DOHH2 (cell line): Measurements from ENCODE around the gene TNMD.
A peak's percentile ranks its signal among the peaks of the same experiment; 100 is the strongest.

Source experiments
- H3F3A ChIP-seq: fragments of 200-600 bp; sonication (generic), shearing (Covaris generic); 2 replicates; pipeline ENCODE4 v1.6.0; 2016; ENCODE audit warnings: antibody characterized with exemption, mild to moderate bottlenecking; ENCODE audit not compliant: control insufficient read depth, insufficient read depth
- H3K27ac ChIP-seq: fragments of 200-600 bp; sonication (generic); 2 replicates; pipeline ENCODE4 v1.5.1; 2014; ENCODE audit warnings: low read depth, mild to moderate bottlenecking, low read length, moderate library complexity
- H3K27me3 ChIP-seq: fragments of 200-600 bp; sonication (generic); 2 replicates; pipeline ENCODE4 v1.6.1; 2014; ENCODE audit warnings: mild to moderate bottlenecking, low read length, mixed read lengths; ENCODE audit not compliant: control insufficient read depth
- H3K36me3 ChIP-seq: fragments of 200-600 bp; sonication (generic); 2 replicates; pipeline ENCODE4 v1.6.1; 2014; ENCODE audit warnings: mild to moderate bottlenecking, low read length, moderate library complexity, mixed read lengths; ENCODE audit not compliant: control insufficient read depth
- H3K4me1 ChIP-seq: fragments of 200-600 bp; sonication (generic); 2 replicates; pipeline ENCODE4 v1.6.1; 2014; ENCODE audit warnings: mild to moderate bottlenecking, low read length, mixed read lengths; ENCODE audit not compliant: control insufficient read depth
- H3K4me2 ChIP-seq: fragments of 200-600 bp; sonication (generic); 2 replicates; pipeline ENCODE4 v1.6.0; 2014; ENCODE audit warnings: mild to moderate bottlenecking, low read length, moderate library complexity
- H3K4me3 ChIP-seq: fragments of 200-600 bp; sonication (generic); 2 replicates; pipeline ENCODE4 v1.5.1; 2014; ENCODE audit warnings: mild to moderate bottlenecking, low read length, mixed read lengths
- H3K79me2 ChIP-seq: fragments of 200-600 bp; sonication (generic); 2 replicates; pipeline ENCODE4 v1.6.1; 2014; ENCODE audit warnings: mild to moderate bottlenecking, low read length, mixed read lengths; ENCODE audit not compliant: control insufficient read depth
- H3K9me2 ChIP-seq: fragments of 200-600 bp; sonication (generic); replicated peaks from 2 replicates; pipeline ENCODE4 v1.6.1; 2014; ENCODE audit warnings: mild to moderate bottlenecking, low read length, mixed read lengths; ENCODE audit not compliant: control insufficient read depth
- H3K9me3 ChIP-seq: fragments of 200-600 bp; sonication (generic); 2 replicates; pipeline ENCODE4 v1.6.1; 2014; ENCODE audit warnings: antibody characterized with exemption, low read length, mixed read lengths; ENCODE audit not compliant: control insufficient read depth, insufficient read depth
- H4K20me1 ChIP-seq: fragments of 200-600 bp; sonication (generic); 2 replicates; pipeline ENCODE4 v1.6.0; 2014; ENCODE audit warnings: low read depth, mild to moderate bottlenecking, antibody characterized with exemption, low read length, moderate library complexity; ENCODE audit not compliant: control insufficient read depth, insufficient read depth
- EZH2phosphoT487 ChIP-seq: fragments of 200-600 bp; sonication (generic); IDR thresholded peaks from 2 replicates; pipeline ENCODE4 v1.6.1; 2017; ENCODE audit warnings: borderline replicate concordance, mild to moderate bottlenecking, antibody characterized with exemption, low read length, moderate library complexity, mixed read lengths
- TF ChIP-seq, protein P1 (sequence below): fragments of 200-600 bp; sonication (generic); IDR thresholded peaks from one replicate; pipeline ENCODE4 v1.5.1; 2014; ENCODE audit warnings: antibody characterized with exemption, mild to moderate bottlenecking, low read depth, low read length; ENCODE audit not compliant: poor library complexity, severe bottlenecking

TNMD gene

DNA sequence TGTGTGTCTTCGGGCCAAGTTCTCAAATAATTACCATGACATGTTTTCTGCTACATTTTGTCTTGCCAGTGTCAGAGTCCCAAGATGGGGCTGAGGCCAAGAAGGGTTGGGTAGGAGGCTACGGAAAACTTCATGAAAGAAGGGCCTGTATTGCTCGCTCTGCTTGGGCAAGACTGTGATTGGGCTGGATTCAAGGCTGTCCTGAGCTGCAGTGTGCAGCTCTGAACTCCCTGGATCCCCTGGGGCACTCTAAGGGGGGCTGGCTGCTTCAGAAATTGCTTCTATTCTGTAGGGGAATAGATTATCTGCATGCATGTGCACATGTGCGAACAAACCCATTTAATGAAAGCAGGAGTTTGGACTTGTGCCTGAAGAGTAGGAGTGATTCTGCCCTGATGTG lies 38.3 kb downstream of the TNMD start:
- H3K27me3 ChIP-seq: peaks cover 5% of the 10 kb centered on the region; the same call in 1 of the 2 replicates
- no peak overlapping the region for H3K4me2 ChIP-seq
- TF ChIP-seq, protein P1, sequence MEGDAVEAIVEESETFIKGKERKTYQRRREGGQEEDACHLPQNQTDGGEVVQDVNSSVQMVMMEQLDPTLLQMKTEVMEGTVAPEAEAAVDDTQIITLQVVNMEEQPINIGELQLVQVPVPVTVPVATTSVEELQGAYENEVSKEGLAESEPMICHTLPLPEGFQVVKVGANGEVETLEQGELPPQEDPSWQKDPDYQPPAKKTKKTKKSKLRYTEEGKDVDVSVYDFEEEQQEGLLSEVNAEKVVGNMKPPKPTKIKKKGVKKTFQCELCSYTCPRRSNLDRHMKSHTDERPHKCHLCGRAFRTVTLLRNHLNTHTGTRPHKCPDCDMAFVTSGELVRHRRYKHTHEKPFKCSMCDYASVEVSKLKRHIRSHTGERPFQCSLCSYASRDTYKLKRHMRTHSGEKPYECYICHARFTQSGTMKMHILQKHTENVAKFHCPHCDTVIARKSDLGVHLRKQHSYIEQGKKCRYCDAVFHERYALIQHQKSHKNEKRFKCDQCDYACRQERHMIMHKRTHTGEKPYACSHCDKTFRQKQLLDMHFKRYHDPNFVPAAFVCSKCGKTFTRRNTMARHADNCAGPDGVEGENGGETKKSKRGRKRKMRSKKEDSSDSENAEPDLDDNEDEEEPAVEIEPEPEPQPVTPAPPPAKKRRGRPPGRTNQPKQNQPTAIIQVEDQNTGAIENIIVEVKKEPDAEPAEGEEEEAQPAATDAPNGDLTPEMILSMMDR: no peak
- no peak for TF ChIP-seq EZH2phosphoT487
- H3K9me3 ChIP-seq: no peaks in the 10 kb centered on the region
- H3F3A ChIP-seq: no peaks in the 10 kb centered on the region; the same call in 1 of the 2 replicates
- H3K4me3 ChIP-seq: no peak overlapping the region
- H3K4me1 ChIP-seq: peaks cover 10% of the 10 kb centered on the region
- H3K79me2 ChIP-seq: no peaks in the 10 kb centered on the region
- H3K9me2 ChIP-seq: no peaks in the 10 kb centered on the region
- no peaks in the 10 kb centered on the region for H3K36me3 ChIP-seq
- H3K27ac ChIP-seq: no peak overlapping the region
- no peaks in the 10 kb centered on the region for H4K20me1 ChIP-seq

DNA sequence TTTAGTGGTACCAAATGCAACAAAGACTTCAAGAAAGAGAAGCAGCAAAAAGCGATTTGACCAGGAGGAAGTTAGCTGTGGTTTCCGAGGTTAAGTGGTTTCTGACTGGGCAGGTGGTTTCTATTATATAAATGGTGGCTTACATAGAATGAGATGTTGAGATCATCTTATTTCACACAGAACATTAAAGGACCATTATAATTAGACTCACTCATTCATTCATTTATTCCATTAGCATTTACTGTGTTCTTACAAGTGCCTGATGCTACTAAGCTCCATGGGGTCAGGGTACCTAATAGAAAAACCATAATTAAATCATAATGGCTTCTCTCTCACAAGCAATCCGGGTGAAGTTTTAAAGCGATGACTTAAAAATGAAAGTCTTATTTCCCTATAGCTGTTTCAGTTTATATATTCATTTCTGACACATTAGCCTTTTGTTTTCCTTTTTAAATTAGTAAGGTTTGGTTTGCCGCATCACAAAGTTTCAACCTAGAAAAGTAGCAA lies 41.3 kb downstream of the TNMD start:
- Histone ChIP-seq H3F3A (no peaks in the 10 kb centered on the region; the same call in 1 of the 2 replicates), H3K4me3 (no peak overlapping the region), H3K79me2 (no peaks in the 10 kb centered on the region), H3K27me3 (peaks cover 5% of the 10 kb centered on the region; the same call in 1 of the 2 replicates), H3K9me2 (no peaks in the 10 kb centered on the region), H3K36me3 (no peaks in the 10 kb centered on the region), H3K4me1 (peaks cover 10% of the 10 kb centered on the region), H3K9me3 (no peaks in the 10 kb centered on the region), H4K20me1 (no peaks in the 10 kb centered on the region), H3K27ac (no peak overlapping the region), H3K4me2 (0 out of 2 replicates have a peak overlapping the region, but pooled peaks have one; percentile 8)
- TF ChIP-seq, protein P1: no peak
- TF ChIP-seq EZH2phosphoT487: no peak

DNA sequence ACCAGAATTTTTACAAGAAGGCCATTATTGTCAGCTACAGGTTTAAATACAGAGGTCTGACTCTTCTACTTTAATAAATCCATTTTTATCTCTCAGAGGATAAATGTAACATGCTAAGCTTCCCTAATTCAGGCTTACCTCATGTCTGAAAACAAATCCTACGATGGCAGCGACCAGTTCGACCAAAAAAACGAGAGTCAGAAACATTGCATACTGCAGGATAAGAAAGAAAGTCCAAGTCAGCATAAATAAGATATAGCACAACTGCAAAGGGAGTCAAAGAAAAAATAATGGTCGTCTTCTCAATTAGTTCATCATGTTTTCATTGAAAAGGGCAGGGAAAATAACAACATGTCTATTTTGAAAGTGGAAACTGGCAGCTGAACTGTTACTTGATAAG lies 50.3 kb downstream of the TNMD start:
- Histone ChIP-seq H4K20me1 (no peaks in the 10 kb centered on the region), H3K36me3 (no peaks in the 10 kb centered on the region), H3K4me1 (no peaks in the 10 kb centered on the region), H3K9me3 (no peaks in the 10 kb centered on the region), H3K27ac (no peak overlapping the region), H3K9me2 (no peaks in the 10 kb centered on the region), H3K27me3 (no peaks in the 10 kb centered on the region), H3K4me3 (no peak overlapping the region), H3K79me2 (no peaks in the 10 kb centered on the region), H3F3A (no peaks in the 10 kb centered on the region), H3K4me2 (no peak overlapping the region)
- TF ChIP-seq, protein P1: no peak
- no peak for TF ChIP-seq EZH2phosphoT487
